Measurements from ENCODE around the gene MRPL20.
A peak's percentile ranks its signal among the peaks of the same experiment; 100 is the strongest.

MRPL20 gene

DNA sequence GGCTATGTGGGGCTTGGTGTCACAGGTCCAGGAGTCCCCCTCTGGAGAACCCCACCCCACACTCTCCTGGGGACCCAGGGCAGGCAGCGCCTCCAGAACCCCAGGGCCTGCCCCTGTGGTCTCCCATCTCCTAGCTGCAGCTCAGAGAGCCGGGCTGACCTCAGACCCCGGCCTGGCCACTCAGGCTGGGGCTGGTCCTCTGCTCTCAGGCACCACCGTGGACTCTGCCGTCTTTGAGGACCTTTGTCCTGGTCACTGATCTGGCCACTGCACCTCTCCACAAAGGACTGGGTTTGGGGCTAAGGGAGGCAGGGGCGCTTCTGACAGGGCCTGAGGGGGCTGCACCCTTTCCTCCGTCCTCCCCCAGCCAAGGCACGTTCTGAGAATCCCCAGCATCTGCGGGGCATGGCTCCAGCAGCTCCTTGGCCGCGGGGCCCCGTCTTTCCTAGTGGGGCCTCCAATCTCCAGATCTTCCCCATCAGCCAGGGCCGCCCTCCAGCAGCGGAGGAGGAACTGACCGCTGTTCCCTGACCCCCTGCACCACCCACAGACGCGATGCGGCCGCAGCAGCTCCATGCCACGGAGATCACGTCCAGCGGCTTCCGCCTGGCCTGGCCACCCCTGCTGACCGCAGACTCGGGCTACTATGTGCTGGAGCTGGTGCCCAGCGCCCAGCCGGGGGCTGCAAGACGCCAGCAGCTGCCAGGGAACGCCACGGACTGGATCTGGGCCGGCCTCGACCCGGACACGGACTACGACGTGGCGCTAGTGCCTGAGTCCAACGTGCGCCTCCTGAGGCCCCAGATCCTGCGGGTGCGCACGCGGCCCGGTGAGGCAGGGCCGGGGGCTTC lies 31.7 kb upstream of the MRPL20 start:
- Histone ChIP-seq H3K23ac (ENCODE audit: low read length) (no peak overlapping the region), H3K4ac (ENCODE audit: low read depth, low read length) (no peak overlapping the region), H2BK12ac (ENCODE audit: low read length) (no peak overlapping the region), H3K36me3 (ENCODE audit: control insufficient read depth in 1 of 2, insufficient read depth in 2 of 2, low read length in 2 of 2) (peaks cover 20 to 23% of the 10 kb centered on the region in 2 experiments), H2BK5ac (ENCODE audit: low read depth, low read length, poor library complexity) (no peak overlapping the region), H2AK5ac (ENCODE audit: low read length) (no peak overlapping the region), H3K27me3 (ENCODE audit: insufficient read depth, low read length) (no peaks in the 10 kb centered on the region), H3K4me3 (ENCODE audit: low read depth, low read length) (no peak overlapping the region), H3K9me3 (ENCODE audit: insufficient read depth, low read depth, low read length) (peaks cover 2% of the 10 kb centered on the region), H4K91ac (ENCODE audit: low read depth, low read length) (no peak overlapping the region), H3K4me1 (ENCODE audit: control insufficient read depth in 1 of 2, insufficient read depth in 2 of 2, low read length in 2 of 2) (peaks cover 37 to 42% of the 10 kb centered on the region in 2 experiments), H3K79me2 (ENCODE audit: control insufficient read depth, insufficient read depth, low read length, poor library complexity) (peaks cover 21% of the 10 kb centered on the region), H2BK120ac (ENCODE audit: insufficient read depth, low read length, poor library complexity) (no peak overlapping the region), H3K14ac (ENCODE audit: low read length) (no peak overlapping the region), H3K9ac (ENCODE audit: low read length) (no peak overlapping the region), H3K79me1 (ENCODE audit: low read length) (peaks cover 22% of the 10 kb centered on the region), H4K8ac (ENCODE audit: low read depth, low read length) (no peak overlapping the region), H3K27ac (ENCODE audit: low read depth, low read length) (peak overlapping the region; percentile 1), H2AFZ (ENCODE audit: insufficient read depth, low read length, poor library complexity) (no peak overlapping the region), H3K18ac (ENCODE audit: low read length) (no peak overlapping the region), H4K12ac (ENCODE audit: low read depth, low read length) (no peak overlapping the region), H3K4me2 (ENCODE audit: low read length) (no peak overlapping the region)
- WGBS (ENCODE audit: extremely low coverage, insufficient coverage, insufficient read length) = no CpG with 5 or more reads among the region's 45 CpGs
- DNase-seq = no peak

GRCh38 chr1:1437904-1438376 lies 30.8 kb upstream of the MRPL20 start:
- Histone ChIP-seq H3K79me2 (ENCODE audit: control insufficient read depth, insufficient read depth, low read length, poor library complexity) (peaks cover 25% of the 10 kb centered on the region), H3K4ac (ENCODE audit: low read depth, low read length) (no peak overlapping the region), H3K9me3 (ENCODE audit: insufficient read depth, low read depth, low read length) (peaks cover 2% of the 10 kb centered on the region), H2AK5ac (ENCODE audit: low read length) (no peak overlapping the region), H3K18ac (ENCODE audit: low read length) (no peak overlapping the region), H2AFZ (ENCODE audit: insufficient read depth, low read length, poor library complexity) (no peak overlapping the region), H3K4me2 (ENCODE audit: low read length) (peak overlapping the region; percentile 14), H2BK12ac (ENCODE audit: low read length) (no peak overlapping the region), H4K8ac (ENCODE audit: low read depth, low read length) (no peak overlapping the region), H3K27ac (ENCODE audit: low read depth, low read length) (no peak overlapping the region), H3K27me3 (ENCODE audit: insufficient read depth, low read length) (no peaks in the 10 kb centered on the region), H3K9ac (ENCODE audit: low read length) (no peak overlapping the region), H3K4me3 (ENCODE audit: low read depth, low read length) (no peak overlapping the region), H2BK120ac (ENCODE audit: insufficient read depth, low read length, poor library complexity) (no peak overlapping the region), H3K4me1 (ENCODE audit: control insufficient read depth in 1 of 2, insufficient read depth in 2 of 2, low read length in 2 of 2) (peaks cover 44 to 49% of the 10 kb centered on the region in 2 experiments), H3K36me3 (ENCODE audit: control insufficient read depth in 1 of 2, insufficient read depth in 2 of 2, low read length in 2 of 2) (peaks cover 20 to 23% of the 10 kb centered on the region in 2 experiments), H3K79me1 (ENCODE audit: low read length) (peaks cover 29% of the 10 kb centered on the region), H2BK5ac (ENCODE audit: low read depth, low read length, poor library complexity) (no peak overlapping the region), H4K91ac (ENCODE audit: low read depth, low read length) (no peak overlapping the region), H4K12ac (ENCODE audit: low read depth, low read length) (no peak overlapping the region), H3K14ac (ENCODE audit: low read length) (no peak overlapping the region), H3K23ac (ENCODE audit: low read length) (no peak overlapping the region)
- WGBS (ENCODE audit: extremely low coverage, insufficient coverage, insufficient read length) = no CpG with 5 or more reads among the region's 11 CpGs
- no peak for DNase-seq

GRCh38 chr1:1437033-1437903 lies 30.2 kb upstream of the MRPL20 start:
- H3K9me3 ChIP-seq (ENCODE audit: insufficient read depth, low read depth, low read length) = peaks cover 2% of the 10 kb centered on the region
- H3K79me1 ChIP-seq (ENCODE audit: low read length) = peaks cover 36% of the 10 kb centered on the region

GRCh38 chr1:1436630-1437032 lies 29.5 kb upstream of the MRPL20 start:
- Histone ChIP-seq H3K14ac (ENCODE audit: low read length) (peak overlapping the region; percentile 23), H3K18ac (ENCODE audit: low read length) (no peak overlapping the region), H3K4me3 (ENCODE audit: low read depth, low read length) (peak overlapping the region; percentile 55), H4K12ac (ENCODE audit: low read depth, low read length) (no peak overlapping the region), H2BK5ac (ENCODE audit: low read depth, low read length, poor library complexity) (no peak overlapping the region), H3K79me2 (ENCODE audit: control insufficient read depth, insufficient read depth, low read length, poor library complexity) (peaks cover 33% of the 10 kb centered on the region), H3K4ac (ENCODE audit: low read depth, low read length) (peak overlapping the region; percentile 13), H3K36me3 (ENCODE audit: control insufficient read depth in 1 of 2, insufficient read depth in 2 of 2, low read length in 2 of 2) (peaks cover 20 to 23% of the 10 kb centered on the region in 2 experiments), H2BK120ac (ENCODE audit: insufficient read depth, low read length, poor library complexity) (no peak overlapping the region), H3K9ac (ENCODE audit: low read length) (no peak overlapping the region), H2AK5ac (ENCODE audit: low read length) (no peak overlapping the region), H2BK12ac (ENCODE audit: low read length) (no peak overlapping the region), H3K4me1 (ENCODE audit: control insufficient read depth in 1 of 2, insufficient read depth in 2 of 2, low read length in 2 of 2) (peaks cover 57 to 62% of the 10 kb centered on the region in 2 experiments), H2AFZ (ENCODE audit: insufficient read depth, low read length, poor library complexity) (no peak overlapping the region), H3K79me1 (ENCODE audit: low read length) (peaks cover 41% of the 10 kb centered on the region), H4K8ac (ENCODE audit: low read depth, low read length) (no peak overlapping the region), H3K27ac (ENCODE audit: low read depth, low read length) (no peak overlapping the region), H3K9me3 (ENCODE audit: insufficient read depth, low read depth, low read length) (peaks cover 2% of the 10 kb centered on the region), H4K91ac (ENCODE audit: low read depth, low read length) (no peak overlapping the region), H3K23ac (ENCODE audit: low read length) (no peak overlapping the region), H3K4me2 (ENCODE audit: low read length) (peak overlapping the region; percentile 68), H3K27me3 (ENCODE audit: insufficient read depth, low read length) (no peaks in the 10 kb centered on the region)
- no CpG with 5 or more reads among the region's 7 CpGs for WGBS (ENCODE audit: extremely low coverage, insufficient coverage, insufficient read length)
- DNase-seq = no peak

More at GRCh38 chr1:1437033-1437903, 30.2 kb upstream of the MRPL20 start:
- Histone ChIP-seq H3K4ac (ENCODE audit: low read depth, low read length) (peak overlapping the region; percentile 13), H2AFZ (ENCODE audit: insufficient read depth, low read length, poor library complexity) (no peak overlapping the region), H3K18ac (ENCODE audit: low read length) (no peak overlapping the region), H3K36me3 (ENCODE audit: control insufficient read depth in 1 of 2, insufficient read depth in 2 of 2, low read length in 2 of 2) (peaks cover 20 to 23% of the 10 kb centered on the region in 2 experiments), H3K4me1 (ENCODE audit: control insufficient read depth in 1 of 2, insufficient read depth in 2 of 2, low read length in 2 of 2) (peaks cover 51 to 56% of the 10 kb centered on the region in 2 experiments), H2AK5ac (ENCODE audit: low read length) (no peak overlapping the region), H3K23ac (ENCODE audit: low read length) (no peak overlapping the region), H3K27me3 (ENCODE audit: insufficient read depth, low read length) (no peaks in the 10 kb centered on the region), H2BK5ac (ENCODE audit: low read depth, low read length, poor library complexity) (no peak overlapping the region), H3K9ac (ENCODE audit: low read length) (no peak overlapping the region), H3K4me3 (ENCODE audit: low read depth, low read length) (peak overlapping the region; percentile 53), H3K79me2 (ENCODE audit: control insufficient read depth, insufficient read depth, low read length, poor library complexity) (peaks cover 31% of the 10 kb centered on the region), H3K4me2 (ENCODE audit: low read length) (peak overlapping the region; percentile 19), H3K14ac (ENCODE audit: low read length) (no peak overlapping the region), H2BK12ac (ENCODE audit: low read length) (no peak overlapping the region), H4K8ac (ENCODE audit: low read depth, low read length) (no peak overlapping the region), H2BK120ac (ENCODE audit: insufficient read depth, low read length, poor library complexity) (no peak overlapping the region), H3K27ac (ENCODE audit: low read depth, low read length) (no peak overlapping the region), H4K12ac (ENCODE audit: low read depth, low read length) (no peak overlapping the region), H4K91ac (ENCODE audit: low read depth, low read length) (no peak overlapping the region)
- no peak for DNase-seq
- no CpG with 5 or more reads among the region's 31 CpGs for WGBS (ENCODE audit: extremely low coverage, insufficient coverage, insufficient read length)

All from trophoblast cell (in vitro differentiated cells and primary cell).